H9 (cell line): ENCODE measurements around the gene CAMK2G. TPM values are rescaled to one million over a fixed set of nuclear protein-coding genes. Genes with fewer than 3 reads are reported as not detected.

Experiments
- DNase-seq: peaks from one replicate; pipeline ENCODE4 v3.0.0-alpha.2; 2017
- H2AFZ ChIP-seq: one replicate; pipeline ENCODE4 v1.6.1; 2013; ENCODE audit warnings: mild to moderate bottlenecking, low read length, control low read depth, moderate library complexity
- H2AK5ac ChIP-seq: 2 replicates; pipeline ENCODE4 v1.6.1; 2013; ENCODE audit warnings: low read length, control low read depth, mixed read lengths; ENCODE audit not compliant: insufficient read length
- H2BK120ac ChIP-seq: one replicate; pipeline ENCODE4 v1.6.1; 2013; ENCODE audit warnings: low read depth, mild to moderate bottlenecking, low read length, control low read depth, inconsistent platforms; ENCODE audit not compliant: poor library complexity, severe bottlenecking
- H2BK12ac ChIP-seq: 2 replicates; pipeline ENCODE4 v1.6.1; 2013; ENCODE audit warnings: low read length, control low read depth, mixed read lengths, low read depth; ENCODE audit not compliant: insufficient read length
- H2BK15ac ChIP-seq: 2 replicates; pipeline ENCODE4 v1.6.1; 2013; ENCODE audit warnings: low read depth, low read length, control low read depth
- H2BK20ac ChIP-seq: one replicate; pipeline ENCODE4 v1.6.1; 2013; ENCODE audit warnings: low read depth, mild to moderate bottlenecking, low read length, control low read depth, inconsistent platforms; ENCODE audit not compliant: poor library complexity, severe bottlenecking
- H2BK5ac ChIP-seq: 2 replicates; pipeline ENCODE4 v1.6.1; 2013; ENCODE audit warnings: low read length, control low read depth, mixed read lengths; ENCODE audit not compliant: insufficient read length
- H3K14ac ChIP-seq: 2 replicates; pipeline ENCODE4 v1.6.1; 2013; ENCODE audit warnings: low read length, control low read depth; ENCODE audit not compliant: insufficient read depth
- H3K18ac ChIP-seq: 2 replicates; pipeline ENCODE4 v1.6.1; 2013; ENCODE audit warnings: low read depth, mild to moderate bottlenecking, mixed read lengths, low read length, control low read depth; ENCODE audit not compliant: insufficient read length
- H3K23ac ChIP-seq: 2 replicates; pipeline ENCODE4 v1.6.1; 2013; ENCODE audit warnings: low read length, control low read depth, mixed read lengths, low read depth; ENCODE audit not compliant: insufficient read length
- H3K23me2 ChIP-seq: 2 replicates; pipeline ENCODE4 v1.6.1; 2013; ENCODE audit warnings: low read depth, mild to moderate bottlenecking, mixed read lengths, low read length, control low read depth; ENCODE audit not compliant: insufficient read length, poor library complexity, severe bottlenecking
- H3K27ac ChIP-seq: 2 replicates; pipeline ENCODE4 v1.5.1; 2013; ENCODE audit warnings: low read length, control low read depth, mixed read lengths, low read depth; ENCODE audit not compliant: insufficient read length
- H3K27me3 ChIP-seq: 2 replicates; pipeline ENCODE4 v1.6.1; 2013; ENCODE audit warnings: low read length, control low read depth, inconsistent platforms; ENCODE audit not compliant: insufficient read depth
- H3K4ac ChIP-seq: 2 replicates; pipeline ENCODE4 v1.6.1; 2013; ENCODE audit warnings: low read depth, mild to moderate bottlenecking, control low read depth, inconsistent platforms, low read length, moderate library complexity
- H3K4me1 ChIP-seq: 2 replicates; pipeline ENCODE4 v1.6.1; 2013; ENCODE audit warnings: low read length, control low read depth, inconsistent platforms; ENCODE audit not compliant: insufficient read depth
- H3K4me2 ChIP-seq: 2 replicates; pipeline ENCODE4 v1.6.1; 2013; ENCODE audit warnings: low read length, control low read depth, mixed read lengths; ENCODE audit not compliant: insufficient read length, insufficient read depth
- H3K56ac ChIP-seq: 2 replicates; pipeline ENCODE4 v1.6.1; 2013; ENCODE audit warnings: low read depth, mild to moderate bottlenecking, mixed read lengths, low read length, control low read depth; ENCODE audit not compliant: insufficient read length
- H3K79me1 ChIP-seq: 2 replicates; pipeline ENCODE4 v1.6.1; 2013; ENCODE audit warnings: low read depth, mild to moderate bottlenecking, moderate library complexity, low read length, control low read depth, inconsistent platforms; ENCODE audit not compliant: insufficient read depth, poor library complexity, severe bottlenecking
- H3K79me2 ChIP-seq: 2 replicates; pipeline ENCODE4 v1.6.1; 2013; ENCODE audit warnings: low read length, control low read depth, inconsistent platforms; ENCODE audit not compliant: insufficient read depth
- H3K9ac ChIP-seq: 2 replicates; pipeline ENCODE4 v1.6.1; 2013; ENCODE audit warnings: low read length, control low read depth, mixed read lengths; ENCODE audit not compliant: insufficient read length; ENCODE audit errors: extremely low read depth
- H3K9me3 ChIP-seq: one replicate; pipeline ENCODE4 v1.6.1; 2013; ENCODE audit warnings: low read depth, low read length, inconsistent platforms; ENCODE audit not compliant: control insufficient read depth
- H3T11ph ChIP-seq: one replicate; pipeline ENCODE4 v1.6.1; 2013; ENCODE audit warnings: mild to moderate bottlenecking, low read length, control low read depth, inconsistent platforms
- H4K20me1 ChIP-seq: one replicate; pipeline ENCODE4 v1.6.1; 2013; ENCODE audit not compliant: control insufficient read depth, insufficient read length, insufficient read depth
- H4K5ac ChIP-seq: 2 replicates; pipeline ENCODE4 v1.6.1; 2013; ENCODE audit warnings: low read depth, mild to moderate bottlenecking, mixed read lengths, low read length, control low read depth; ENCODE audit not compliant: insufficient read length
- H4K8ac ChIP-seq: replicated peaks from 2 replicates; pipeline ENCODE4 v1.6.1; 2013; ENCODE audit warnings: low read length, control low read depth, mixed read lengths, low read depth; ENCODE audit not compliant: insufficient read length
- H4K91ac ChIP-seq: 2 replicates; pipeline ENCODE4 v1.6.1; 2013; ENCODE audit warnings: low read depth, mild to moderate bottlenecking, moderate library complexity, mixed read lengths, low read length, control low read depth; ENCODE audit not compliant: insufficient read length
- H3K27ac Mint-ChIP-seq, 3 experiments: 2 replicates in 2 of 3; 3 replicates in 1 of 3; pipeline ENCODE4 v1.8.0; 2020 to 2021; ENCODE audit warnings: mixed read lengths in 3 of 3, mild to moderate bottlenecking in 1 of 3, moderate library complexity in 1 of 3
- H3K27me3 Mint-ChIP-seq: 2 replicates; pipeline ENCODE4 v1.8.0; 2021; ENCODE audit warnings: low read depth, mild to moderate bottlenecking, moderate library complexity, mixed read lengths
- H3K36me3 Mint-ChIP-seq, 3 experiments: 2 replicates in 2 of 3; 3 replicates in 1 of 3; pipeline ENCODE4 v1.8.0; 2020 to 2021; ENCODE audit warnings: low read depth in 3 of 3, mixed read lengths in 3 of 3; ENCODE audit not compliant: insufficient read depth in 1 of 3
- H3K4me1 Mint-ChIP-seq, 2 experiments: 2 replicates each; pipeline ENCODE4 v1.8.0; 2020; ENCODE audit warnings: mixed read lengths in 2 of 2
- H3K4me3 Mint-ChIP-seq, 2 experiments: 2 replicates in 1 of 2; 3 replicates in 1 of 2; pipeline ENCODE4 v1.8.0; 2020 to 2021; ENCODE audit warnings: mild to moderate bottlenecking in 2 of 2, mixed read lengths in 2 of 2, moderate library complexity in 1 of 2
- H3K9me3 Mint-ChIP-seq, 2 experiments: 2 replicates in 1 of 2; 3 replicates in 1 of 2; pipeline ENCODE4 v1.8.0; 2020; ENCODE audit warnings: mild to moderate bottlenecking in 2 of 2, mixed read lengths in 2 of 2, moderate library complexity in 1 of 2
- WGBS: extraction: QIAGEN DNeasy Blood & Tissue Kit; methylation state at CpG from one replicate; pipeline ENCODE4 v1.1.7; 2013; ENCODE audit warnings: missing lambda C conversion rate, low lambda C conversion rate, mixed read lengths; ENCODE audit not compliant: insufficient read length; ENCODE audit errors: extremely low coverage; 5-methylcytosine and 5-hydroxymethylcytosine counted together
- total RNA-seq: library from RNA; stranded (reverse); gene quantifications from 2 replicates; pipeline ENCODE4 v1.2.1, GENCODE V29; 2021
- TF ChIP-seq, protein P1 (sequence below): fragments of 200-600 bp; sonication (generic); conservative IDR thresholded peaks from 3 replicates; pipeline ENCODE4 v1.8.0; 2021; ENCODE audit warnings: antibody characterized with exemption, mild to moderate bottlenecking

CAMK2G gene
- total RNA-seq, 1 experiment from 2014 or later: 31.8 TPM

DNA sequence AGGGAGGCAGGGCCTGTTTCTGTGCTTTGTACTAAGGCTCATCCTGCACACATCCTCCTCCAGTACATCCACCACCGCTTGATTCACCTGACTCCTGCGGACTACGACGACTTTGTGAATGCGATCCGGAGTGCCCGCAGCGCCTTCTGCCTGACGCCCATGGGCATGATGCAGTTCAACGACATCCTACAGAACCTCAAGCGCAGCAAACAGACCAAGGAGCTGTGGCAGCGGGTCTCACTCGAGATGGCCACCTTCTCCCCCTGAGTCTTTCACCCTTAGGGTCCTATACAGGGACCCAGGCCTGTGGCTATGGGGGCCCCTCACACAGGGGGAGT lies 73.1 kb downstream of the CAMK2G start:
- no peak overlapping the region for H3K56ac ChIP-seq
- H3K27ac ChIP-seq: no peak overlapping the region
- no peak overlapping the region for H2BK120ac ChIP-seq
- no peak for DNase-seq
- TF ChIP-seq, protein P1, sequence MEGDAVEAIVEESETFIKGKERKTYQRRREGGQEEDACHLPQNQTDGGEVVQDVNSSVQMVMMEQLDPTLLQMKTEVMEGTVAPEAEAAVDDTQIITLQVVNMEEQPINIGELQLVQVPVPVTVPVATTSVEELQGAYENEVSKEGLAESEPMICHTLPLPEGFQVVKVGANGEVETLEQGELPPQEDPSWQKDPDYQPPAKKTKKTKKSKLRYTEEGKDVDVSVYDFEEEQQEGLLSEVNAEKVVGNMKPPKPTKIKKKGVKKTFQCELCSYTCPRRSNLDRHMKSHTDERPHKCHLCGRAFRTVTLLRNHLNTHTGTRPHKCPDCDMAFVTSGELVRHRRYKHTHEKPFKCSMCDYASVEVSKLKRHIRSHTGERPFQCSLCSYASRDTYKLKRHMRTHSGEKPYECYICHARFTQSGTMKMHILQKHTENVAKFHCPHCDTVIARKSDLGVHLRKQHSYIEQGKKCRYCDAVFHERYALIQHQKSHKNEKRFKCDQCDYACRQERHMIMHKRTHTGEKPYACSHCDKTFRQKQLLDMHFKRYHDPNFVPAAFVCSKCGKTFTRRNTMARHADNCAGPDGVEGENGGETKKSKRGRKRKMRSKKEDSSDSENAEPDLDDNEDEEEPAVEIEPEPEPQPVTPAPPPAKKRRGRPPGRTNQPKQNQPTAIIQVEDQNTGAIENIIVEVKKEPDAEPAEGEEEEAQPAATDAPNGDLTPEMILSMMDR: no peak
- no peak overlapping the region for H3K23ac ChIP-seq
- H3K4me1 Mint-ChIP-seq: no peaks in the 10 kb centered on the region
- H2BK20ac ChIP-seq: no peak overlapping the region
- no CpG with 5 or more reads among the region's 13 CpGs for WGBS
- H4K91ac ChIP-seq: no peak overlapping the region
- no peak overlapping the region for H3T11ph ChIP-seq
- H2BK12ac ChIP-seq: no peak overlapping the region
- H4K8ac ChIP-seq: no peak overlapping the region
- no peaks in the 10 kb centered on the region for H4K20me1 ChIP-seq
- H3K18ac ChIP-seq: no peak overlapping the region
- H3K14ac ChIP-seq: no peak overlapping the region
- no peak overlapping the region for H3K9ac ChIP-seq
- no peak overlapping the region for H2BK5ac ChIP-seq
- no peak overlapping the region for H3K4me3 Mint-ChIP-seq
- H3K27me3 ChIP-seq: no peaks in the 10 kb centered on the region
- no peaks in the 10 kb centered on the region for H3K9me3 Mint-ChIP-seq
- no peak overlapping the region for H3K4ac ChIP-seq
- H3K27me3 Mint-ChIP-seq: no peaks in the 10 kb centered on the region
- no peaks in the 10 kb centered on the region for H3K4me1 ChIP-seq
- no peak overlapping the region for H3K4me2 ChIP-seq
- H2AK5ac ChIP-seq: no peak overlapping the region
- H2AFZ ChIP-seq: no peak overlapping the region
- no peak overlapping the region for H2BK15ac ChIP-seq
- H3K9me3 ChIP-seq: no peaks in the 10 kb centered on the region
- no peak overlapping the region for H3K27ac Mint-ChIP-seq
- H4K5ac ChIP-seq: no peak overlapping the region
- H3K79me1 ChIP-seq: no peaks in the 10 kb centered on the region
- H3K36me3 Mint-ChIP-seq: peaks cover 14 to 73% (median 52%) of the 10 kb centered on the region in 3 experiments; a peak in 6 of 7 replicates
- H3K79me2 ChIP-seq: no peaks in the 10 kb centered on the region
- no peaks in the 10 kb centered on the region for H3K23me2 ChIP-seq
